DMS53 treated with DMSO at 0.1 percent for 48 hours (cell line): ENCODE measurements around the gene PEX10.

Experiments used
- DNase-seq: peaks from one replicate; lab custom pipeline; 2025; ENCODE audit not compliant: unreplicated experiment; lab: John Stamatoyannopoulos, UW

PEX10 gene

DNA sequence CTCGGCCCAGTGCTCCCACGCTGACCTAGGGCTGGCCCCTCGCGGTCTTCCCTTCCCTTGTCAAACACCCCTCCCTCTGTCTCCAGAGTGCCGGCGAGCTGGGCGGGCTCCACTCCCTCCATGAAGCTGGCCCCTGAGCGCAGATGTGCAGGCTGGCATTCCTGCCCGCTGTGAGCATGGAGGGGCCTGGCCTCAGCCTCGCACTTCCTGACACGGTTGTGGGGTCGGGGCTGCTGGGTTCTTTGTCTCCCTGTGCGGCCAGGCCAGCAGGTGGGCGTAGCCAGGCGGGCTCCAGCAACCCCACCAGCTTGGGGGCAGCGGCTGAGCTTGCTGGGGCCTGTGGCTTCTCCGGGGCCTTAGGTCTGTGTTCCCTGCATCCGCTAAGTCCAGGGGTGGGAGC, 14.2 kb upstream of the PEX10 start:
- DNase-seq: no peak

DNA sequence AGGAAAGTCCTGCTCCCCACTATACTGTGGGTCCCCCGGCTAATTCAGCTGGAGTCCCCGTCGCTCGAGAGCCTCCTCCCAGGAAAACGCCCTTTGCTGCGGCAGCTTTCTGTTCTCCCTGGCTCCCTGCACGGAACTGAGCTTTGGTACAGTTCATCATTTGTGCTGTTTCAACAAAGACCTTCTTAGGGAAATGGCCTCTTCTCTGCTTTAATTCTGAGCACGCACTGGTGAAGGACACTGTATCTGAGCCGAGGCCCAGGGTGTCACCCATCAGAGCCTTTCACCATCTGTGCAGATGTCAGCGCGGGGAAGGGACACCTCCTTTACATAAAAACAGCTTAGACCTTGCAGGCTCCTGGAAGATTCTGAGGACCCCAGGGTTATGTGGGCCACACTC, 13.5 kb upstream of the PEX10 start:
- DNase-seq: no peak

DNA sequence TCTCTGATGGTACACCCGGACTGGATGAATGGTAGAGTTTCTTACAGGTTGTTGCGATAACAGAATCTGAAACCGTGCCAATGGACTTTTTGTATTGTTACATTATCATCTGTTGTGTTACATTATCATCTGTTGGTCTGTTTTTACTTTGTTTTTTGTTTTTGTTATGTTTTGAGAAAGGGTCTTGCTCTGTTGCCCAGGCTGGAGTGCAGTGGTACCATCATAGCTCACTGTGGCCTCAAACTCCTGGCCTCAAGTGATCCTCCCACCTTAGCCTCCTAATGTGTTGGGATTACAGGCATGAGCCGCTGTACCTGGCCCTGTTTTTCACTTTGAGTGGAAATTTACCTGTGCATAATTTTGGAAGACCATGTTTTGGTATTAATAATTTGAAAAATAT, 10.2 kb upstream of the PEX10 start:
- DNase-seq: no peak

DNA sequence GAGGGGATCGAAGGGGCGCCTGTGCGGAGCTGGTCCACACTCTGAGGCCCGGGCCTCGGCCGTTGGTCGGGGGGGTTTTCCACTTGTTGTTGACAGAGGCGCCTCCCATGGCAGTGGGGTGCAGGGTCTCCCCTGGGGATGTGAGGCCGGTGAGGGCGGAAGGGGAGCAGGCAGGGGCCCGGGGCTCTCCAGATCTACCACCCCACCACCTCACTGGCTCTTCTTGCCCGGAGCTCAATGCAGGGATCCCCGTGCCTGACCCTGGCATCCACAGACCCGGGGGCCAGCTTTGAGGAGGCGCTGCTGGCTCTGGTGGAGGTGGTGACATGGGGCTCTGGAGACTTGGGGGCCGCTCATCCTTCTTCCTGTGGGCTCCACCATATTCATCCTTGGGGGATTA, 7.1 kb upstream of the PEX10 start:
- no peak for DNase-seq

DNA sequence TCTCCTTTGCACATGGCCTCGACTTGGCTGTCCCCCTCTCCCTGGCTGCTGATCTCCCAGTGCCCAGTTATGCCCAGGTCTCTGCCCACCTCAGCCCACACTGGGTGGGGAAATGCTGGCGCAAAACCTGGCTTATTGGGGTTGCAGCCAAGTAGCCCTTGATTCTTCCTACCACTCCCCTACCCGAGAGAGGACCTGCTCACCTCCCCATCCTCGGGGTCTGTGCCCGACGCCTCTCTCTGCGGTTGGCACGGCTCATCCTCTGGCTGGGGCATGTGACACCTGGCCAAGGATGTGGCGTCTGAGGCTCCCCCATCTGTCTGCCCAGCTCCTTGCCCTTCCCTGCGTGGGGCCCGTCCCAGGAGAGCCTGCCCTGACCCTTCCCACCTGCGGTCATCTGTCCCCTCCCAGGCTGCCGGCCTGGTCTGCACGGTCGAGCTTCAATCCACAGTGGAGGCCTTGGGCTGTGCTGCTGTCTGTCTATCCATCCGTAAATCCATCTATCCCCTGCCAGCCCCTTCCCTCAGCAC, 6.5 kb upstream of the PEX10 start:
- no peak for DNase-seq

DNA sequence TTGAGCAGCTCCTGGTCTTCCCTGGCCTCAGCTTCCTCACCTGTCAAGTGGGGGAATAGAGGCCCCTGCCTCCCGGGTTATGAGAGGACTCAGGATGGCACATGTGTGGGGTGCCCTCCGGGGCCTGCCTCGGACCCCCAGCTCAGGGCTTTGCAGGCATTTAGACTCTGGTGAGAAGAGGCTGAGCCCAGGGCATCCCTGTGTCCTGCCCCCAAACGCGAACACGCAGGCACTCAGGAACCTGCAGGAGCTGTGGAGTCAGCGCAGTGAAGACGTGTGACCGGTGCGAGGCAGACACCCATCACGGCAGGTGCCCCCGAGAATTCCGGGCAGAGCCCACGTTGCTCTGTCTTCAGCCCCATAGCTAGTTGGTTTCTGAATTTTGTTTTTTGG, 5.5 kb upstream of the PEX10 start:
- DNase-seq: no peak

DNA sequence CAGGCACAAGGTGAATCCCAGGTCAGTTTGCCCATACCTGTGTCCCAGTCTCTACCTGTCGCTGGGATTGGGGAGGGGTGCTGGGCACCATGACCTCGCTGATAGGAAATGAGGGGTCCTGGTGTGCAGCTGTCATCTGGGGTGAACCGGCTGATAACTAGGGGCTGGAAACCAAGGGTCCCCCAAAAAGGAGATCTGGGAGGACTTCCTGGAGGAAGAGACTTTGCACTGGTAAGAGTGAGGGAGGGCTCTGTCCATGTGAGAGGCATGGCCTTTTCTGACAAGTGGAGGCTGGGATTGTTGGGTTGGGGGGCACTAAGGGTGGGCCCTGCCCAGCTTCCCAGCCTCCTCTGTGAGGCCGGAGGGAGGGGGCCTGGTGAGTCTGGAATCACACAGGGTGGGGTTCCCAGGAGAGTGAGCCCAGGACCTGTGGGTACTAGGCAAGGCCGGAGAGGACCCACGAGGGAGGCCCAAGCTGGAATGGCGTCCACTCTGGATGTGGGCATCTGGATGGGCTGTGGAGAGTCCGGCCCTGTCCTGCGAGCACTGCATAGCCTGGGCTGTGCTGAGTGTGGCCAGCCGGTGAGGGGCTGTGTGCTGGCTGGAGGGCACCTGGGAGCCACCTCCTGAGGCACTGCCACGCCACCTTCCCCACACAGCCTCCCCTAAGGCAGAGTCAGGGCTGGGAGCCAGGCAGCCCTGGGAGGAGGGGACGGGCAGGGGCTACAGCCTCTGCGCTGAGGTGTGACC, 4.9 kb upstream of the PEX10 start:
- DNase-seq: no peak

DNA sequence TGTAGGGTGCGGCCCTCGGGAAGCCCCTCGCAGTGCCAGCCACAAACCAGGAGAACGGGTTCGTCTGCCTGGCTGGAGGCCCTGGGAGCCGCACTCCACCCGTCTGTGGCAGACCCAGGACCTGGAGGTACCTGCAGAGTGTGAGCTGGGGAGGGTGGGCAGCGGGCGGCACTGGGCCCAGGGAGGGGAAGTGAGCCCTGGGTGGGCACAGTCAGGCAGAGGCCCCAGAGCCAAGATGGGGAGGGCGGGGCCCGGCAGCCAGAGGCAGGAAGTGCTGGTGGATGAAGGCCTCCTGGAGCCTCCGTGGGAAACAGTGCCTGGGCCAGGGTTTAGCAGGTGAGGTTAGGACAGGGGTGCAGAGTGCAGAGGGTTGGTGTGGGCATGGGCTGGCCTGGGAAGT, 4.0 kb upstream of the PEX10 start:
- DNase-seq: no peak

DNA sequence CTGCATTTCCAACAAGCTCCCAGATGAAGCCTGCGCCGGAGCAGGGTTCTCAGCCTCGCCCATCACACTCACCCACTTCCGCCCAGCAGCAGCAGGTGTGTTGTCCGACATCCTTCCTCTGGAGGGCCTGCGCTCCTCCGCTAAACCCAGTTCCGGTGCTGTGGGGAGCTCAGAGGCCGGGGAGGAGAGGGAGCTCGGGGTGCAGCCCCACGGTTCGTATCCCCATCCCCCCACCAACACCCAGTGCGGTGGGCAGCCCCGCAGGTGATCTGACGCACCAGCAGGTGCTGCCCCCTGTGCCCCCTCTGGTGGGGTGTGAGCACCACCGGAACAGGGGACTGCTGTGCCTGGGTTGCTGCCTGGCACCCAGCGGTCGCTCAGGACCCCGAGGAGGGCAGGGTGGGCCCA, 3.4 kb upstream of the PEX10 start:
- DNase-seq: peak; percentile 63

DNA sequence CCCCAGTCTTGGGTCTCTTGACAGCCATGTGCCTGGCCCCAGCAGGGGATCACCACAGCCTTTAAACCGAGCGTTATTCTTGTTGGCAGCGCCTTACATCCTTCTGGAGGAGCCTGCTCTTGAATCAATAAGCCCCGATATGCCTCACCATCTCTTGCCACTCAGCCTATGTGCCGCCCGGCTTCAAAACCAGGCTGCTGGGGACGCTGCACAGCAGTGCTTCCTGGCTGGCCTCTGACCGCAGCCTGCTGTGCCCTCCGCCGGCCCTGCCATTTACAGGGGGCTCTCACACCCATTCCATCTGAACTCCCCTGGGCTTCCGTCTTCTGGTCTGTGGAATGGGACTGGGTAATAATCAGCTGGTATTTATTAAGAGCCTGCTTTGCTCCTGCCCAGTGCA, 3.0 kb upstream of the PEX10 start:
- DNase-seq: no peak

DNA sequence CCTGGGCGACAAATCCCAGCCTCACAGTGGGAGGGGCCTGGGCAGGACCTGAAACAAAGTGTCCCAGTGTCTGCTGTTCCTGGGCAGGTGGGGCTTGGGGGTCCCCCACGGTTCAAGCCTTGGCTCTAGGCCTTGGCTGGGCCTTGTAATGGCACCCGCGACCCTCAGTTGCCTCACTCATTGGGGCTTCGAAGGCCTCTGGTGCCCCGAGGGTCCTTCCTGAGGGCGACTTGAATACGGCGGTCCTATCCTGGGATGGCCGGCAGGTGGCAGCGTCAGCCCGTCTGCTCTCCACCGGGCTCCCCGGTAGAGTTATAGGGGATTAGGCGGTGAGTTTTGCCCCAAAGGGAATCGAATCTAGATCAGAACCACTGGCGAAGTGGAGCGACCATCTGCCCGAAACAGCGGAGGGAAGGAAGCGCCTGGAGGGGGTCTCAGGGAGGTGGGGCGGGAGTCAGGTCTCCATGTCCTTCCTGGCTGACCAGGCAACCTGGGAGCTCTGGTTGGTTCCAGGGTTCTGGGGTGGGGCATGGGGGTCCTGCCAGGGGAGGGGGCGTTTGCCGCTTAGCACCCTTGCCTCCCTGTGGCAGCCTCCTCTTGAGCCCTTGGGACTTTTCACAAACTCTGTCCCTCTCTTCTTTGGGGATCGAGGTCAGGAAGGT, 2.1 kb upstream of the PEX10 start:
- DNase-seq: peak; percentile 57

DNA sequence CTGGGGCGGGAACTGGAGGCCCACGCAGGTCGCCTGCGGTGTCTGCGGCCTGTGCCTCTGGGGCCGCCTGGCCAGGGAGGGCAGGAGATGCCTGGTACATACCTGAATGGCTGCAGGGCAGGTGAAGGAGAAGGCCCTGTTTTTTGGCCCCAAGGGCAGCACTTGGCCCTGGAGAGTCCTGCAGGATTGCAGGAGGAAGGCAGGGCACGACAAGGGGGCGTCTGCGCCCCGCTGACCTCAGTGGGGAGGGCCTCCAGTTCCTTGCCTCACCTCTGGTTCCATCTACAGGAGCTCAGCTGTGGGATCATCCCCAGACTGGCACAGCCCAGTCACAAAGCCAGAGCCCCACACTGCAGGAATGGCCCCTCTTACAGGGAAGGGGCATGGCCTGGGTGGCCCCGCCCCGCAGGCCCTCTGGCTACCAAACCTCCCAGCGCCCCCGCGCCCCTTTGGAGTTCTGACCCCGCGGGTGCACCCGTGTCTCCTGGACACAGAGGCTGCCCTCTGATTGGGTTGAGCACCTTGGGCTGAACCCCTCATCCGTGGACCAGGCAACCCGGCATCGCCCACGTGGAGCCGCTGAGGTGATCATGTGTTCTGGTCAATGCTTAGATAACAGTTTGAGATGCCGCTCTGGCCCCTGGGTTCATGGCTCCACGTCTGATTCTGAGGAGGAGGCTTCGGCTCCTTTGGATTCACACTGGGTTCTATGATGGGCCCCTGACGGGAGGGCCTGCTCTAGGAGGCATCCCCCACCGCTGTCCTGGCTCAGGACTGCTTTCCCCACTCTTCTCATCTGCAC, 1.3 kb upstream of the PEX10 start:
- no peak for DNase-seq

DNA sequence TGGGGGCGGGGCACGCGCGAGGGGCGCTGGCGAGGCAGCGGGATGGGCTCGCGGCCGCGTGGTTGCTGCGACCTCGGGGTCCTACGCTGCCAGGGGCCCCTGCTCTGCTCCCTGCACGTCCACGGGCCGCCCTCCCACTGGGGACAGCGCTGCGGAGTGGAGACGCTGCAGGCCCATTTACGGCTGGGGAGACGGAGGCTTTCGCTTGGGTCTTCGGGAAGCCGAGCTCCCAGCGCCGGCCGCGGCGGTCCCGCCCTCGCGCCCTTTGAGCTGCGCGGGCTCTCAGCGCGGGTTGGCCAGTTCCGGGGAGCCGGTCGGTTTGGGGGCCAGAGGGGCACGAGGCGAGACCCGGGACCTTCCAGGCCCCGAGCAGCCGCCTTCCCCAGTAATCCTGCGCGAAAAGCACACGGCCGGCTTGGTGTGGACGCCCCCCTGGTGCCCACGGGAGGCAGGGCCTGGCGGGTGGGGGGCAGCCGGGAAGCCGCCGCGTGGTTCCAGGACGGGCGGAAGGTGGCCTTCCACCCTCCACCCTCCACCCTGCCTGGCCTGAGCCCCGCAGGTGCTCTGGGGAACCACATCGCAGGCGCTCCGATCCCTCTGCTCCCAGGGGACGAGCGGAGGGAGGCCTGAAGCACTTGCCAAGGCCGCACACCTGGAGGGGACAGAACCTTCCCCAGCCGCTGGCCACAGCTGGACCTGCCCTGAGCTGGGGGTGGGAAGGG, 570 bp upstream of the PEX10 start:
- DNase-seq: peak; percentile 68

DNA sequence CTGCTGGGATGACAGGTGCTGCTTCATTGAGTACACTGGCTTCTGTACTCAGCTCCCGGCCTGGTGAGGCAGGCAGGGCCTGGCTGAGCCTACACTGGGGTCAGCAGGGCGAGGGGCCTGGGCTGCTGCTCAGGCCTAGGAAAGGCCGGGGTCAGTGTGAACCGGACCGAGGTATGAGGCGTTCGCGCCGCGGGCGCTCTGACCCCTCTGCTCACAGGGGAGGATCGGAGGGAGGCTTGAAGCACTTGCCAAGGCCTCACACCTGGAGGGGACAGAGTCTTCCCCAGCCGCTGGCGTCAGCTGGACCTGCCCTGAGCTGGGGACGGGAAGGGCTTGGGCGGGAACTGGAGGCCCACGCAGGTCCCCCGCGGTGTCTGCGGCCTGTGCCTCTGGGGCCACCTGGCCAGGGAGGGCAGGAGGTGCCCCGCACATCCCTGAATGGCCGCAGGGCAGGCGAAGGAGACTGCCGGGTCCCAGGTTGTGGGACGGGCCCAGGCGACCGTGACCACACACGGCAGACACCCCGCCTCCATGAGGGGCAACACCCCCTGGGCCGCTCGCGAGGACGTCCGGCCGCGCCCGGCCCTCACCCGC, 466 bp downstream of the PEX10 start:
- no peak for DNase-seq

DNA sequence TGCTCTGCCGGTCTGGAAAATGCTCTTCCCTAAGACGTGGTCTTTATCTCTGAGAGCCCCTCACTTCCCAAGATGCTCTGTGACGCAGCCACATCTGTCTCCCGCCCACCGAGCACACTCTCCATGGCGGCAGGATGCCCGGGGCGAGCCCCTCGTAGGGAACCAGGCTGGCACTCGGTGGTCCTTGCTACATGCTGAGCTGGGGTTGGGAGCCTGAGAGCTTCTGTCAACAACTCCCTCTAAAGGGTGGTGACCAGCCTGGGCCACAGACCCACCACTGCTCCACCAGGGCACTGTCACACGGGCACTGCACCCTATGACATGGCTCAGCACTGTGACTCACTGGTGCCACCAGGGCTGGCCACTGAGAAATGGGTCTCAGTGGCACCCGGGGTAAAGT, 2.6 kb downstream of the PEX10 start:
- DNase-seq: no peak

DNA sequence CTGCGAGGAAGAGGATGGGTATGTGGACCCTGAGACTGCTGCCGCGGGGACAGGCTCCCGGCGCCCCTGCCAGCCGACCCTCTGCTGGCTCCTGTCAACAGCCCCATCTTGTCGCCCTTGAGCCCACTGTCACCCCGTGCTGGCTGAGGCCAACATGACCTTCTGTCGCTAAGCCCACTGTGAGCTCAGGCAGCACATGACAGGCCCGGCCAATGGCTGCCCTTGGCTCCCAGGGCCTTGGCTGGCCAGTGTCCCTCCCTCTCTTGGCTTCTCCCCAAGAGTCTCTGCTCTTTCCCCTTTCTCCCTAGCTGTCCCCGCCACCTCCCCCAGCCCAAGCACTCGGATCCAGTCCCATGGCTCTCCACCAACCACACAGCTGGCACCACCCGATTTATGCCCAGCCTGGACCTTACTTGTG, 3.5 kb downstream of the PEX10 start:
- no peak for DNase-seq

DNA sequence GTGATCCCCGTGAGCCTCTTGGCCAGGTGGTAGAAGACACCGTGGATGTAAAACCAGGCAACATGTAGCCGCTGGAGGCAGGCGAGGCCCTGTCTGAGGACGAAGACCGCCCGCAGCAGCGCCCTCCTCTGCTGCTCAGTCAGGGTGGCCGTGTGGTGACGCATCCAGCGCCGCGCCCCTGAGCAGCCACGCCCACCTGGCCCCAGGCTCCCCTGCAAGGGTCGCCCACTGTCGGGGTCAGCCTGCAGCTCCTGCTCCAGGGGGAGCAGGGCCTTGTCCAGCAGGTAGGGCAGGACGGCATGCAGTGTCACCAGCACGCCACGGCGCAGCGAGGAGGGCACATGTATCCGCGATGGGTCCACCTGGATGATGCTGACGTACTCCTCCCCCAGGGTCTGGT, 3.9 kb downstream of the PEX10 start:
- DNase-seq: no peak

DNA sequence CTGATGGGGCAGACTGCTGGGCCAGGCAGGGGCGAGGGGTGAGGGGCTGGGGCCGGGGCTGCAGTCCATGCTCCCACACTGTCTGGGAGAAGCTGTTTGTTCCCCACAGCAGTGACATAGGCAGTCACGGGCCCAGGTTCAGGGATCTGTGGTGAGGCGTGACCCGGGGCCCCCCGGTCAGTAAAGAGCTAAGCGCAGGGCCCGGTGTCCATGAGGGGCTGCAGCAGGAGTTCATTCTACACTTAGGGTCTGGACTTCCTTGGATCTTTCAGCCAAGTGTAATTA, 4.4 kb downstream of the PEX10 start:
- DNase-seq: no peak

DNA sequence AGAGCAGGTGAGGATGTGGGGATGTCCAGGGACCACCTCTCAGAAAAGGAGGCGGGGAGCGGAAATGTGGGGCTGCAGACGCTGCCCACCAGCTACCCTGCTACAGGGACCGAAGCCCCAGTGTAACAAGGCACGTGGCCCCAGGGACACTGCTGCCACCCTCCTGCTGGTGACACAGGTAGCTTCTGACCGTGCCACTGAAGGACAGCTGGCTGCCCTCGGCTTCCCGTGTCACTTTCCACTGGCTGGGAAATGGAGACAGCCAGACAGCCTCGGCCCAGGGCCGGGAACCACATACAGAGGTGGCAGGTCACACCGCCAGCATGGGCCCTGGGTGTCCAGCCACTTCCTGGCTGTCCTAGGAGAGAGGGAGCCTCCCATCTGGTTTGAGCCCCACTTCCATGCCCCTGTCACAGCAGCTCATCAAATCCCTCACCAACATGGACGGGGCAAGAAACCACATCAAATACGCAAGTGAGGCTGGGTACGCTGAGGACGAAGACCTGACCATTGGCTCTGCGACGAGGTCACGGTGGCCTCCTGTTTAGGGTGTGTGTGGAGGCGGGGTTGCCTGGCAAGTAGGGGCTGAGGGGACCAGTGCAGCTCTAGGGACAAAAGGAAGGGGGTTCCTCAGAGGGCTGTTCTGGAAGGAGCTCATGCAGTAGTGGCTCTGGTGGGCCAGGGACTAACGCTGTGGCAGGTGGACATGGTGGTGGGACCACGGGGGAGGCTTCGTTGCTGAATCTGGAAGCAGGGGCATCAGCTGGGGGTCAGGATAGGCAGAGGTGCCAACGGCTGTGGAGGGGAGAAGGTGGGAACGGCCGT, 5.0 kb downstream of the PEX10 start:
- no peak for DNase-seq

DNA sequence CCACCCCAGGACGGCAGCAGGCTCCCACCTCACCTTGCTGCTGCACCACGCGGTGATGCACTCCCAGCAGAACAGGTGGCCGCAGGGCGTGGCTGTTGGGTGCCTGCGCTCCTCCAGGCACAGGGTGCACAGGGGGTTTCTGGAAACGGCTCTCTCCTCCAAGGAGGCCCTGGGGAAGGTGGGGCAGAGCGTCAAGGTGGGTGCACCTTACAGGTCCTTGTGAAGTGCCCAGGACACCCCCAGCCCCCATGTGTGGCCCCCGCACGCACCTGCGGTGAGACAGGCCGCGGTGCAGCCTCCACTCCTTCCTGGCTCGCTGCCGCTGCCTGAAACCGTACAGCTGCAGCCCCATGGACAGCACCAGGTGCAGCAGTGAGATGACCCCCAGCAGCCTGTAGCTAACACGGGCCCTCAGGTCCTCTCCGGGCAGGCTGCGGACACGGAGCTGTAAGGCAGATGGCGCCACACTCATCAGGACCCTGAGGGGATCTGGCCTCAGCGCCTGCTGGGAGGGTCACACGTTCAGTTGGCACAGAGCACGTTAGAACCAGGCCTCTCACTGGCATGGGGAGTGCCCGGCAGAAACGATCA, 5.8 kb downstream of the PEX10 start:
- no peak for DNase-seq
